Lower leg skin (tissue), 3 donors: ENCODE measurements around the gene LYRM4.

Experiments
- CTCF ChIP-seq, 3 donors: fragments of 450-650 bp; IDR thresholded peaks; one replicate each; pipeline ENCODE4 v1.5.1; 2016; ENCODE audit warnings: antibody characterized with exemption in 3 of 3, mild to moderate bottlenecking in 3 of 3, moderate library complexity in 2 of 3
- POLR2A ChIP-seq, 2 donors: fragments of 450-650 bp; IDR thresholded peaks; one replicate each; pipeline ENCODE4 v1.6.1; 2016 to 2017; ENCODE audit warnings: antibody characterized with exemption in 2 of 2, mild to moderate bottlenecking in 1 of 2, moderate library complexity in 1 of 2

DNA sequence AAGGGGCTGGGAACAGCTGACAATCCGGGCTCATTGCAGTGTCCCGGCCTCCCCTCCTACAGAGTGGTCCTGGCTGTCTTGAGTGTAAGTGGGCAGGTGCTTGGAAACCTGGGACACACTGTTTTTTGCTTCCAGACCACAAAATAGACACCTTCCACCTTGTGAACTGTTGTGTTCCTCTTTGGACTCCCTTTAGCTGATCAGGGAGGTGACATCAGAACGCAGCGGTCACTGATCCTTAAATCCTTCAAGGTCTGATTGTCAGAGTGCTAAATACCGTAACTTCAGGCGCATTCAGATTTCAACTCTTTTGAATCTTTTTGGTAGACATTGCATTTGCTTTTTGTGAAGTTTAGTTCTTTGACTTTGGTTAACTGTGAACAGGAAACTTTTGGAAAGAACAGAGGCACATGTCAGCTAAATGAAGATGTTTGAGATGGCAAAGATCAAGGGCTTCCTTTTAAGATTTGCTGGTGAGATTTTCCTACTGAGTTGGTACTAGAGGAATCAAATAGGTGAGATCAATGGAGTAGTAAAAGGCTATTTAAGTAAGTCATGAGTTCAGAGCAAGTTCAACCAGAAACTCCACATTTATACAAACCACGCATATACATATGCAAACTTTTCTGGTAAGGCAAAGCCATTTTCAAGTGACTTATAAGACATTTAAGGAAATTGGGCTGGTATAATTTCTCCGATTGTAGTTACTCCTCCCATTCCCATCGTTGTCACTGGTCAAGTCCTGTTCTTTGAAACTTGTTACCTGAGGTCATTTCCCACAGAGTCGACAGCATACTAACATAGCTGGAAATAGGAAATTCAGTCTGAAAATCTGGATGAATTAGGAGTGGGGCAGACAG lies 169.3 kb downstream of the LYRM4 start:
- TF ChIP-seq CTCF (IDR thresholded peaks at IDR 0.05) = no peak
- TF ChIP-seq POLR2A (IDR thresholded peaks at IDR 0.05) = no peak
